Skeletal muscle tissue (tissue), 4 donors: ENCODE measurements around the gene ADGRA3. TPM values are rescaled to one million over a fixed set of nuclear protein-coding genes. Genes with fewer than 3 reads are reported as not detected.

Experiments
- H3K27ac ChIP-seq: one replicate; pipeline ENCODE4 v1.7.0; 2013; ENCODE audit warnings: mild to moderate bottlenecking, low read depth, low read length, inconsistent platforms
- H3K27me3 ChIP-seq, 3 donors: one replicate each; pipeline ENCODE4 v1.7.0; 2013; ENCODE audit warnings: low read length in 3 of 3; ENCODE audit not compliant: control insufficient read depth in 3 of 3, insufficient read depth in 3 of 3
- H3K36me3 ChIP-seq, 3 donors: one replicate each; pipeline ENCODE4 v1.7.0; 2013; ENCODE audit warnings: low read length in 3 of 3; ENCODE audit not compliant: control insufficient read depth in 3 of 3, insufficient read depth in 3 of 3
- H3K4me1 ChIP-seq, 3 donors: one replicate each; pipeline ENCODE4 v1.7.0; 2013; ENCODE audit warnings: low read length in 3 of 3, mild to moderate bottlenecking in 3 of 3; ENCODE audit not compliant: control insufficient read depth in 3 of 3, insufficient read depth in 3 of 3
- H3K4me3 ChIP-seq, 3 donors: one replicate each; pipeline ENCODE4 v1.7.0; 2013; ENCODE audit warnings: low read length in 3 of 3
- H3K9ac ChIP-seq, 3 donors: one replicate each; pipeline ENCODE4 v1.7.0; 2013; ENCODE audit warnings: low read length in 3 of 3, mild to moderate bottlenecking in 3 of 3, moderate library complexity in 2 of 3, low read depth in 1 of 3
- H3K9me3 ChIP-seq, 3 donors: one replicate each; pipeline ENCODE4 v1.7.0; 2013; ENCODE audit warnings: low read length in 3 of 3; ENCODE audit not compliant: control insufficient read depth in 3 of 3
- total RNA-seq: library from RNA; depleted of rRNA; stranded (reverse); fragments of >200 nt; gene quantifications from one replicate; pipeline ENCODE4 v1.2.3, GENCODE V29; 2014
- donor health status: Osteomylitis.

ADGRA3 gene
- 92.4 TPM for total RNA-seq

- Histone ChIP-seq H3K4me3 (peak within 1 kb of the TSS; percentile 79 to 85 (median 84)), H3K9me3 (no peaks in the 10 kb centered on the region), H3K27ac (peak within 1 kb of the TSS; percentile 88), H3K27me3 (no peaks in the 10 kb centered on the region), H3K4me1 (peaks cover 8 to 28% (median 18%) of the 10 kb centered on the region in 3 donors), H3K36me3 (no peaks in the 10 kb centered on the region), H3K9ac (peak within 1 kb of the TSS; percentile 89 to 91 (median 90))
Observed at GRCh38 chr4:22515888-22516541, at the start of gene ADGRA3. TSS of gene ADGRA3 (minus strand) at chr4:22516066. CDS start at chr4:22515784, 282 bp downstream.

- Histone ChIP-seq H3K36me3 (no peaks in the 10 kb centered on the region), H3K27ac (no peak overlapping the region), H3K9ac (no peak overlapping the region), H3K27me3 (no peaks in the 10 kb centered on the region), H3K9me3 (no peaks in the 10 kb centered on the region), H3K4me1 (no peaks in the 10 kb centered on the region), H3K4me3 (no peak overlapping the region)
Observed at GRCh38 chr4:22556495-22556894, 40.6 kb upstream of the ADGRA3 start.

GRCh38 chr4:22554670-22555069 lies 38.8 kb upstream of the ADGRA3 start:
- Histone ChIP-seq H3K27ac (no peak overlapping the region), H3K27me3 (no peaks in the 10 kb centered on the region), H3K4me3 (no peak overlapping the region), H3K4me1 (no peaks in the 10 kb centered on the region), H3K9ac (no peak overlapping the region), H3K9me3 (no peaks in the 10 kb centered on the region), H3K36me3 (no peaks in the 10 kb centered on the region)

- Histone ChIP-seq H3K4me3 (no peak overlapping the region), H3K27me3 (no peaks in the 10 kb centered on the region), H3K9me3 (no peaks in the 10 kb centered on the region), H3K27ac (no peak overlapping the region), H3K4me1 (no peaks in the 10 kb centered on the region), H3K9ac (no peak overlapping the region), H3K36me3 (no peaks in the 10 kb centered on the region)
Observed at GRCh38 chr4:22553560-22553959, 37.7 kb upstream of the ADGRA3 start.

- no peak overlapping the region for H3K27ac ChIP-seq
- no peak overlapping the region for H3K4me3 ChIP-seq
- H3K36me3 ChIP-seq: no peaks in the 10 kb centered on the region
- no peak overlapping the region for H3K9ac ChIP-seq
- no peaks in the 10 kb centered on the region for H3K9me3 ChIP-seq
- no peaks in the 10 kb centered on the region for H3K27me3 ChIP-seq
- no peaks in the 10 kb centered on the region for H3K4me1 ChIP-seq
Observed at GRCh38 chr4:22552812-22553211, 36.9 kb upstream of the ADGRA3 start.

- Histone ChIP-seq H3K9ac (no peak overlapping the region), H3K4me1 (no peaks in the 10 kb centered on the region), H3K36me3 (no peaks in the 10 kb centered on the region), H3K4me3 (no peak overlapping the region), H3K27me3 (no peaks in the 10 kb centered on the region), H3K27ac (no peak overlapping the region), H3K9me3 (no peaks in the 10 kb centered on the region)
Observed at GRCh38 chr4:22551550-22551949, 35.7 kb upstream of the ADGRA3 start.

GRCh38 chr4:22546299-22546698 lies 30.4 kb upstream of the ADGRA3 start:
- Histone ChIP-seq H3K27ac (no peak overlapping the region), H3K9ac (no peak overlapping the region), H3K36me3 (no peaks in the 10 kb centered on the region), H3K9me3 (peaks cover 0 to 6% (median 3%) of the 10 kb centered on the region in 3 donors), H3K4me1 (no peaks in the 10 kb centered on the region), H3K27me3 (no peaks in the 10 kb centered on the region), H3K4me3 (no peak overlapping the region)

- no peaks in the 10 kb centered on the region for H3K36me3 ChIP-seq
- no peak overlapping the region for H3K9ac ChIP-seq
- peaks cover 0 to 10% (median 4%) of the 10 kb centered on the region in 3 donors for H3K9me3 ChIP-seq
Observed at GRCh38 chr4:22539251-22539650, 23.4 kb upstream of the ADGRA3 start.

GRCh38 chr4:22537864-22538263 lies 22.0 kb upstream of the ADGRA3 start:
- Histone ChIP-seq H3K9me3 (peaks cover 0 to 12% (median 4%) of the 10 kb centered on the region in 3 donors), H3K4me1 (no peaks in the 10 kb centered on the region), H3K4me3 (no peak overlapping the region), H3K27me3 (no peaks in the 10 kb centered on the region), H3K27ac (no peak overlapping the region), H3K36me3 (no peaks in the 10 kb centered on the region), H3K9ac (no peak overlapping the region)

More at GRCh38 chr4:22539251-22539650, 23.4 kb upstream of the ADGRA3 start:
- H3K4me1 ChIP-seq: no peaks in the 10 kb centered on the region
- H3K27me3 ChIP-seq: no peaks in the 10 kb centered on the region
- no peak overlapping the region for H3K4me3 ChIP-seq
- H3K27ac ChIP-seq: no peak overlapping the region

GRCh38 chr4:22534374-22534773 lies 18.5 kb upstream of the ADGRA3 start:
- Histone ChIP-seq H3K4me3 (no peak overlapping the region), H3K4me1 (no peaks in the 10 kb centered on the region), H3K9me3 (peaks cover 0 to 12% (median 4%) of the 10 kb centered on the region in 3 donors), H3K9ac (no peak overlapping the region), H3K27me3 (no peaks in the 10 kb centered on the region), H3K27ac (no peak overlapping the region), H3K36me3 (no peaks in the 10 kb centered on the region)
